Kidney (tissue), 14 donors: ENCODE results near the gene ITPR2. TPM values are rescaled to one million over a fixed set of nuclear protein-coding genes. Genes with fewer than 3 reads are reported as not detected.

ENCODE experiments used
- DNase-seq, 5 donors: peaks; one replicate each; pipeline ENCODE4 v3.0.0-alpha.2; 2013 to 2020
- FAIRE-seq: peaks from 2 replicates; lab custom pipeline; 2012; peaks lifted over from hg19 to GRCh38; lab: Jason Lieb, UNC
- H3K27ac ChIP-seq, 2 donors: one replicate each; pipeline ENCODE4 v1.7.0; 2013; ENCODE audit warnings: low read depth in 2 of 2, low read length in 2 of 2, inconsistent platforms in 1 of 2
- H3K27me3 ChIP-seq: one replicate; pipeline ENCODE4 v1.7.1; 2013; ENCODE audit warnings: low read length, inconsistent platforms; ENCODE audit not compliant: control insufficient read depth, insufficient read depth
- H3K36me3 ChIP-seq, 3 donors: one replicate each; pipeline versions ENCODE4 v1.7.0 to v1.7.1; 2013; ENCODE audit warnings: low read length in 3 of 3, control low read depth in 1 of 3, inconsistent platforms in 1 of 3; ENCODE audit not compliant: insufficient read depth in 3 of 3, control insufficient read depth in 2 of 3
- H3K4me1 ChIP-seq, 3 donors: one replicate each; pipeline versions ENCODE4 v1.7.0 to v1.7.1; 2013; ENCODE audit warnings: low read length in 3 of 3, inconsistent platforms in 1 of 3, low read depth in 1 of 3; ENCODE audit not compliant: control insufficient read depth in 2 of 3, insufficient read depth in 2 of 3
- H3K4me3 ChIP-seq, 3 donors: one replicate each; pipeline versions ENCODE4 v1.7.0 to v1.8.1; 2013; ENCODE audit warnings: low read length in 3 of 3, control low read depth in 1 of 3, inconsistent platforms in 1 of 3
- H3K9ac ChIP-seq, 3 donors: one replicate each; pipeline versions ENCODE4 v1.7.0 to v1.7.1; 2013; ENCODE audit warnings: low read length in 3 of 3, control low read depth in 1 of 3, inconsistent platforms in 1 of 3
- H3K9me3 ChIP-seq, 3 donors: one replicate each; pipeline versions ENCODE4 v1.7.0 to v1.7.1; 2013; ENCODE audit warnings: low read length in 3 of 3, control low read depth in 1 of 3, inconsistent platforms in 1 of 3; ENCODE audit not compliant: control insufficient read depth in 2 of 3, insufficient read depth in 1 of 3
- CTCF ChIP-seq: IDR thresholded peaks from 3 replicates; pipeline ENCODE4 v1.5.1; 2012; ENCODE audit warnings: mild to moderate bottlenecking, moderate library complexity, borderline replicate concordance; ENCODE audit not compliant: insufficient read depth; ENCODE audit errors: extremely low read depth
- intact Hi-C: fragments of 100-400 bp; cut with DNase I; formaldehyde crosslinking; loops from one replicate; pipeline ENCODE4 v1.11.1; 2022
- polyA plus RNA-seq: library from polyadenylated mRNA; stranded (reverse); fragments of 350-450 nt; fragmentation: Illumina TruSeq; extraction: RNeasy Lipid Tissue Mini Kit (QIAGEN cat#74804); gene quantifications from one replicate; pipeline ENCODE4 v1.2.3, GENCODE V29; 2014; ENCODE audit warnings: low read depth, low replicate concordance; ENCODE audit not compliant: insufficient read depth
- total RNA-seq: library from RNA; stranded (reverse); fragmentation: NEBNext Ultra II Directional; extraction: Animal tissue kit (Norgen Biotek cat#: 25700); gene quantifications from one replicate; pipeline ENCODE4 v1.2.1, GENCODE V29; 2021
- donor health status: control.
- donor health status: control.
- donor health status: control.
- donor health status: control.
- donor health status: control.
- donor health status: DM: yes; HTN: yes; CAD: no.
- donor health status: Normal renal cell carcinoma (clear cell type).

Gene ITPR2
- total and polyA plus RNA-seq, 2 donors from 2014 or later: 5.7 to 56.9 TPM

- DNase-seq: no peak
- Histone ChIP-seq H3K9ac (no peak overlapping the region), H3K4me3 (no peak overlapping the region), H3K9me3 (no peaks in the 10 kb centered on the region), H3K4me1 (peaks cover 0 to 12% (median 5%) of the 10 kb centered on the region in 3 donors), H3K27ac (no peak overlapping the region), H3K36me3 (no peaks in the 10 kb centered on the region), H3K27me3 (no peaks in the 10 kb centered on the region)
- no peak for TF ChIP-seq CTCF
- no peak for FAIRE-seq
- intact Hi-C loops: no loop called here
These were observed 63.4 kb downstream of the ITPR2 start for GRCh38 chr12:26769611-26770010.

- Histone ChIP-seq H3K27me3 (no peaks in the 10 kb centered on the region), H3K9ac (no peak overlapping the region), H3K4me1 (peaks cover 0 to 12% (median 5%) of the 10 kb centered on the region in 3 donors), H3K27ac (peak overlapping the region in 1 of 2 donors; percentile 36), H3K36me3 (no peaks in the 10 kb centered on the region), H3K4me3 (no peak overlapping the region), H3K9me3 (no peaks in the 10 kb centered on the region)
- DNase-seq (no peak), FAIRE-seq (no peak)
- no peak for TF ChIP-seq CTCF
- intact Hi-C loops: no loop called here
These were observed 64.1 kb downstream of the ITPR2 start for GRCh38 chr12:26768611-26769603.

- H3K27me3 ChIP-seq: no peaks in the 10 kb centered on the region
- no peaks in the 10 kb centered on the region for H3K36me3 ChIP-seq
- no peak for DNase-seq
- no peak overlapping the region for H3K9ac ChIP-seq
- no peak for TF ChIP-seq CTCF
- no peak overlapping the region for H3K4me3 ChIP-seq
- H3K27ac ChIP-seq: no peak overlapping the region
- FAIRE-seq: no peak
- no peaks in the 10 kb centered on the region for H3K9me3 ChIP-seq
- peaks cover 0 to 9% (median 5%) of the 10 kb centered on the region in 3 donors for H3K4me1 ChIP-seq
- intact Hi-C loops: no loop called here
These were observed 65.1 kb downstream of the ITPR2 start for GRCh38 chr12:26767865-26768264.
